ENCODE measurements around the gene TRMT61B. TPM values are rescaled to one million over a fixed set of nuclear protein-coding genes. Genes with fewer than 3 reads are reported as not detected.

The TRMT61B gene
- total and polyA plus RNA-seq, 4 donors: 9.6 to 30.7 (median 15.8) TPM

GRCh38 chr2:28904802-28905457 is 34.8 kb upstream of the TRMT61B start:
- H3K4me1 ChIP-seq (ENCODE audit: control insufficient read depth in 5 of 5, insufficient read depth in 5 of 5, low read length in 5 of 5): peaks cover 0 to 2% (median 0%) of the 10 kb centered on the region in 5 donors
- no peak overlapping the region for H3K9ac ChIP-seq (ENCODE audit: insufficient read depth in 1 of 2, low read length in 2 of 2)
- H3K27me3 ChIP-seq (ENCODE audit: control insufficient read depth in 3 of 3, insufficient read depth in 3 of 3, low read length in 2 of 3): no peaks in the 10 kb centered on the region
- no peak for ATAC-seq (ENCODE audit: insufficient read depth, low FRiP score)
- no peak for DNase-seq
- H3K36me3 ChIP-seq (ENCODE audit: control insufficient read depth in 4 of 4, insufficient read depth in 4 of 4, low read length in 4 of 4): peaks cover 9 to 38% (median 24%) of the 10 kb centered on the region in 4 donors
- H3K4me3 ChIP-seq: no peak overlapping the region
- no peak for TF ChIP-seq CTCF (IDR thresholded peaks at IDR 0.05; ENCODE audit: control extremely low read depth, extremely low read depth)
- no peak overlapping the region for H3K27ac ChIP-seq (ENCODE audit: low read depth in 1 of 2, low read length in 1 of 2)
- no peaks in the 10 kb centered on the region for H3K9me3 ChIP-seq (ENCODE audit: control insufficient read depth in 4 of 4, insufficient read depth in 3 of 4, low read length in 3 of 4)
- 88 to 93% methylated on average over 2 of the region's 2 CpGs for WGBS, 2 donors

DNA sequence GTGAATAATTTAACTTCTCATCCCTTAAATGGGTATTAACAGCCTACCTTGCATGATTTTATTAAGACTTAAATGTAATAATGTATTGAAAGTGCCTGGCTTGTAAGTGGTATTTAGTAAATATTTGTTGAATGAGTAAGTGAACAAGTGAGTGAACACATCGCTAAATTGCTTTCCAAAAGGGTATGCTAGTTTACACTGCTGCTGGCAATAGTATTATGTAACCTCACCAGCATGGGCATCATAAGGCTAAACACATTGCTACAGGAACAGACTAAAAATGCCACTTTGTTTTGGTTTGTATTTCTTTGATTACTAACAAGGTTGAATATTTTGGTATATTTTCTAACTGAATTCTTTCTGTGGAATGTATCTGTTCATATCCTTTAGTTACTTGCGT is 34.2 kb upstream of the TRMT61B start:
- peaks cover 8 to 32% (median 23%) of the 10 kb centered on the region in 4 donors for H3K36me3 ChIP-seq (ENCODE audit: control insufficient read depth in 4 of 4, insufficient read depth in 4 of 4, low read length in 4 of 4)

GRCh38 chr2:28902584-28902983 is 32.5 kb upstream of the TRMT61B start:
- Histone ChIP-seq H3K36me3 (ENCODE audit: control insufficient read depth in 4 of 4, insufficient read depth in 4 of 4, low read length in 4 of 4) (peaks cover 8 to 20% (median 19%) of the 10 kb centered on the region in 4 donors), H3K4me1 (ENCODE audit: control insufficient read depth in 5 of 5, insufficient read depth in 5 of 5, low read length in 5 of 5) (peaks cover 0 to 13% (median 0%) of the 10 kb centered on the region in 5 donors), H3K9ac (ENCODE audit: insufficient read depth in 1 of 2, low read length in 2 of 2) (no peak overlapping the region), H3K9me3 (ENCODE audit: control insufficient read depth in 4 of 4, insufficient read depth in 3 of 4, low read length in 3 of 4) (no peaks in the 10 kb centered on the region), H3K27ac (ENCODE audit: low read depth in 1 of 2, low read length in 1 of 2) (no peak overlapping the region), H3K4me3 (no peak overlapping the region), H3K27me3 (ENCODE audit: control insufficient read depth in 3 of 3, insufficient read depth in 3 of 3, low read length in 2 of 3) (no peaks in the 10 kb centered on the region)
- ATAC-seq (ENCODE audit: insufficient read depth, low FRiP score): no peak
- no peak for TF ChIP-seq CTCF (IDR thresholded peaks at IDR 0.05; ENCODE audit: control extremely low read depth, extremely low read depth)
- DNase-seq: no peak
- 95 to 98% methylated on average over 3 of the region's 3 CpGs for WGBS, 2 donors

More for the DNA sequence above, 34.2 kb upstream of the TRMT61B start:
- H3K4me1 ChIP-seq (ENCODE audit: control insufficient read depth in 5 of 5, insufficient read depth in 5 of 5, low read length in 5 of 5): peaks cover 0 to 2% (median 0%) of the 10 kb centered on the region in 5 donors
- WGBS, 2 donors: 76 to 83% methylated on average over 2 of the region's 2 CpGs
- ATAC-seq (ENCODE audit: insufficient read depth, low FRiP score) (no peak), DNase-seq (no peak)
- H3K9ac ChIP-seq (ENCODE audit: insufficient read depth in 1 of 2, low read length in 2 of 2): no peak overlapping the region
- no peak overlapping the region for H3K27ac ChIP-seq (ENCODE audit: low read depth in 1 of 2, low read length in 1 of 2)
- H3K9me3 ChIP-seq (ENCODE audit: control insufficient read depth in 4 of 4, insufficient read depth in 3 of 4, low read length in 3 of 4): no peaks in the 10 kb centered on the region
- no peak overlapping the region for H3K4me3 ChIP-seq
- H3K27me3 ChIP-seq (ENCODE audit: control insufficient read depth in 3 of 3, insufficient read depth in 3 of 3, low read length in 2 of 3): no peaks in the 10 kb centered on the region
- TF ChIP-seq CTCF (IDR thresholded peaks at IDR 0.05; ENCODE audit: control extremely low read depth, extremely low read depth): no peak

Data from lung (tissue), 12 donors.